HepG2 (cell line): Measurements from ENCODE around the gene TGFA. TPM values are rescaled to one million over a fixed set of nuclear protein-coding genes. Genes with fewer than 3 reads are reported as not detected.

ENCODE experiments used
- ARID2 ChIP-seq: sonication (generic); formaldehyde crosslinking; IDR thresholded peaks from 2 replicates; pipeline ENCODE4 v1.8.1; 2022; ENCODE audit warnings: mild to moderate bottlenecking, missing genetic modification reagents, borderline replicate concordance
- CREM ChIP-seq, 2 experiments: sonication (generic) in 1 of 2; formaldehyde crosslinking in 1 of 2; IDR thresholded peaks; 2 replicates each; pipeline versions ENCODE4 v1.4.0 to v1.6.1; 2016 to 2020; ENCODE audit warnings: antibody characterized with exemption in 1 of 2, mild to moderate bottlenecking in 1 of 2, missing genetic modification reagents in 1 of 2
- ELF3 ChIP-seq: IDR thresholded peaks from 2 replicates; pipeline ENCODE4 v1.6.1; 2016; ENCODE audit warnings: missing genetic modification reagents, missing compliant biosample characterization
- KAT8 ChIP-seq: IDR thresholded peaks from 2 replicates; pipeline ENCODE4 v1.6.1; 2016; ENCODE audit warnings: missing genetic modification reagents, missing compliant biosample characterization
- LCORL ChIP-seq, 2 experiments: fragments of 450-650 bp in 1 of 2; sonication (generic) in 1 of 2; formaldehyde crosslinking in 1 of 2; IDR thresholded peaks; 2 replicates each; pipeline versions ENCODE4 v1.5.0 to v1.6.1; 2017 to 2020; ENCODE audit warnings: antibody characterized with exemption in 1 of 2, missing genetic modification reagents in 1 of 2
- MYNN ChIP-seq: sonication (generic); formaldehyde crosslinking; IDR thresholded peaks from 2 replicates; pipeline ENCODE4 v1.4.0; 2020; ENCODE audit warnings: mild to moderate bottlenecking, low read depth, missing genetic modification reagents
- NFE2 ChIP-seq: sonication (generic); formaldehyde crosslinking; IDR thresholded peaks from 2 replicates; pipeline ENCODE4 v1.4.0; 2020; ENCODE audit warnings: missing genetic modification reagents
- ONECUT2 ChIP-seq: sonication (generic); formaldehyde crosslinking; IDR thresholded peaks from 2 replicates; pipeline ENCODE4 v1.4.0; 2020; ENCODE audit warnings: missing genetic modification reagents
- PBX2 ChIP-seq: IDR thresholded peaks from 2 replicates; pipeline ENCODE4 v1.6.1; 2016; ENCODE audit warnings: control low read depth
- PLRG1 ChIP-seq: fragments of 450-650 bp; conservative IDR thresholded peaks from 2 replicates; pipeline ENCODE4 v1.6.1; 2016
- SIN3B ChIP-seq: fragments of 150-350 bp; IDR thresholded peaks from 2 replicates; pipeline ENCODE4 v1.6.1; 2014; ENCODE audit warnings: low read length
- SMYD3 ChIP-seq: sonication (generic); formaldehyde crosslinking; IDR thresholded peaks from 2 replicates; pipeline ENCODE4 v1.8.1; 2023; ENCODE audit warnings: mild to moderate bottlenecking, missing genetic modification reagents
- STAG1 ChIP-seq: sonication (generic); formaldehyde crosslinking; IDR thresholded peaks from 2 replicates; pipeline ENCODE4 v1.4.0; 2020; ENCODE audit warnings: missing genetic modification reagents
- SYNCRIP ChIP-seq: fragments of 200-400 bp; formaldehyde crosslinking; IDR thresholded peaks from 2 replicates; pipeline ENCODE4 v1.6.1; 2018; ENCODE audit warnings: mild to moderate bottlenecking, low read depth, low read length; ENCODE audit not compliant: insufficient read depth
- TEAD3 ChIP-seq: optimal IDR thresholded peaks from 2 replicates; pipeline ENCODE3; 2016; ENCODE audit warnings: borderline replicate concordance
- USF2 ChIP-seq, 2 experiments: sonication (generic) in 1 of 2; formaldehyde crosslinking in 1 of 2; IDR thresholded peaks; 2 replicates each; pipeline versions ENCODE4 v1.5.1 to v1.6.1; 2011 to 2020; ENCODE audit warnings: borderline replicate concordance in 1 of 2, low read depth in 1 of 2, low read length in 1 of 2, mild to moderate bottlenecking in 1 of 2, missing genetic modification reagents in 1 of 2, moderate library complexity in 1 of 2
- ZFP82 ChIP-seq: sonication (generic); formaldehyde crosslinking; IDR thresholded peaks from 2 replicates; pipeline ENCODE4 v1.5.1; 2020; ENCODE audit warnings: mild to moderate bottlenecking, missing genetic modification reagents, borderline replicate concordance
- ZHX1 ChIP-seq: sonication (generic); formaldehyde crosslinking; IDR thresholded peaks from 2 replicates; pipeline ENCODE4 v1.8.1; 2022; ENCODE audit warnings: low read depth, mild to moderate bottlenecking, missing genetic modification reagents
- ZNF280D ChIP-seq: sonication (generic); formaldehyde crosslinking; IDR thresholded peaks from 2 replicates; pipeline ENCODE4 v1.5.1; 2020; ENCODE audit warnings: mild to moderate bottlenecking, missing genetic modification reagents
- ZNF431 ChIP-seq: sonication (generic); formaldehyde crosslinking; IDR thresholded peaks from 2 replicates; pipeline ENCODE4 v1.9.0; 2022; ENCODE audit warnings: missing genetic modification reagents, low read depth, mild to moderate bottlenecking, borderline replicate concordance
- ZNF83 ChIP-seq: sonication (generic); formaldehyde crosslinking; IDR thresholded peaks from 2 replicates; pipeline ENCODE4 v1.4.0; 2020; ENCODE audit warnings: missing genetic modification reagents, mild to moderate bottlenecking, borderline replicate concordance
- polyA plus RNA-seq, 8 experiments: library from polyadenylated mRNA; depleted of rRNA in 3 of 8; stranded (reverse) in 7 of 8; unstranded in 1 of 8; fragments of >200 nt; fragmentation: Illumina TruSeq in 4 of 8; extraction: Trizol in 4 of 8; gene quantifications; 2 replicates each; pipeline versions ENCODE4 v1.2.1 to v1.2.3, GENCODE V29; 2011 to 2016; ENCODE audit warnings: low read depth in 4 of 8, missing spikeins in 1 of 8, mixed read lengths in 1 of 8; ENCODE audit not compliant: insufficient read depth in 1 of 8
- total RNA-seq, 5 experiments: library from RNA; depleted of rRNA; stranded (reverse); fragments of >200 nt; fragmentation: Illumina TruSeq; extraction: Trizol; gene quantifications; 2 replicates each; pipeline ENCODE4 v1.2.3, GENCODE V29; 2016; ENCODE audit warnings: low read depth in 1 of 5

TGFA gene
- total and polyA plus RNA-seq, 2 of the 13 experiments (the other 11 are each of a cell fraction or from before 2014, with no cell fraction given) = 7.8 to 15.3 TPM

- peak; percentile 52 for TF ChIP-seq USF2 (IDR thresholded peaks at IDR 0.05; ENCODE audit: low read depth, low read length)
- peak; percentile 93; the same call in 1 of the 2 replicates for TF ChIP-seq USF2 (CRISPR knock-in tag; IDR thresholded peaks at IDR 0.05; ENCODE audit: borderline replicate concordance)
- TF ChIP-seq ARID2 (CRISPR knock-in tag) = no peak
- peak; percentile 27; the same call in 1 of the 2 replicates for TF ChIP-seq ELF3 (CRISPR knock-in tag)
- no peak for TF ChIP-seq SYNCRIP
- no peak for TF ChIP-seq PLRG1
- TF ChIP-seq ZNF431 = no peak
- TF ChIP-seq PBX2 = no peak
- TF ChIP-seq CREM (IDR thresholded peaks at IDR 0.05) = no peak
- TF ChIP-seq CREM (CRISPR knock-in tag; IDR thresholded peaks at IDR 0.05) = no peak
- no peak for TF ChIP-seq ZHX1 (CRISPR knock-in tag)
- TF ChIP-seq SIN3B = no peak
- TF ChIP-seq ZNF280D (CRISPR knock-in tag) = no peak
- TF ChIP-seq NFE2 (CRISPR knock-in tag) = no peak
- no peak for TF ChIP-seq ONECUT2 (CRISPR knock-in tag)
- no peak for TF ChIP-seq ZFP82 (CRISPR knock-in tag)
- peak; percentile 15; the same call in 1 of the 2 replicates for TF ChIP-seq KAT8
- no peak for TF ChIP-seq MYNN (CRISPR knock-in tag)
- no peak for TF ChIP-seq SMYD3
- no peak for TF ChIP-seq LCORL (IDR thresholded peaks at IDR 0.05)
- TF ChIP-seq LCORL (CRISPR knock-in tag; IDR thresholded peaks at IDR 0.05) = no peak
- no peak for TF ChIP-seq STAG1 (CRISPR knock-in tag)
- no peak for TF ChIP-seq TEAD3 (CRISPR knock-in tag)
- TF ChIP-seq ZNF83 (CRISPR knock-in tag) = no peak
These were observed 76.2 kb downstream of the TGFA start (continued) for GRCh38 chr2:70477441-70477844.
